ENCODE results near the gene ADAMTSL1. TPM values are rescaled to one million over a fixed set of nuclear protein-coding genes. Genes with fewer than 3 reads are reported as not detected.

The ADAMTSL1 gene
- total and polyA plus RNA-seq, 2 of the 8 experiments (the other 6 are each of a cell fraction or from before 2014, with no cell fraction given) = 0.84 to 1.1 TPM

GRCh38 chr9:18675332-18675731, 201.4 kb downstream of the ADAMTSL1 start (continued):
- TF ChIP-seq JUN (IDR thresholded peaks at IDR 0.05; ENCODE audit: low read depth, low read length) (no peak), CHD2 (IDR thresholded peaks at IDR 0.05; ENCODE audit: low read length) (no peak)

DNA sequence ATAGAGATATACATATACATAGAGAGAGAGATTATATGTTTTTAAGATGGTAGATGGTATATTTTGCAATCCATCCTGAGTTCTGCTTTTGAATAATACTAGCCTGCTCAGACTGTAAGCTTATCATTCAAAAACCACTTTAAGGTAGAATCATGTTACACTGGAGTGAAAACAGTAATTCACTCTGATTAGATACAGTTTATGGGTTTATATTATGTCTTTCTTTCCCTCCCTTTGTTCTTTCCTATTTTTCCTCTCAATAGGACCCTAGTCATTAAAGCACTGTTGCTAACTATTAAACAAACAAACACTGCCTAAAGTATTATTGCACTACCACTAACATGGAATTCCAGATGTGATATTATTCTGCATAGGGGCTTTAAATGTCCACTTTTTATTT, 202.0 kb downstream of the ADAMTSL1 start:
- H3K23ac ChIP-seq (ENCODE audit: insufficient read length) = no peak overlapping the region
- H2AFZ ChIP-seq (ENCODE audit: low read length) = no peak overlapping the region
- H3K56ac ChIP-seq (replicated peaks; ENCODE audit: insufficient read length, low read depth, low read length) = no peak overlapping the region
- no peak overlapping the region for H4K8ac ChIP-seq (ENCODE audit: extremely low read depth, insufficient read depth, low read length)
- no peak overlapping the region for H2BK15ac ChIP-seq (ENCODE audit: low read length)
- H3K79me1 ChIP-seq (ENCODE audit: low read depth, low read length) = no peaks in the 10 kb centered on the region
- no peaks in the 10 kb centered on the region for H3K79me2 ChIP-seq (ENCODE audit: control insufficient read depth in 1 of 2, insufficient read depth in 2 of 2, low read length in 2 of 2)
- no peak overlapping the region for H3K4ac ChIP-seq (replicated peaks; ENCODE audit: insufficient read length, low read depth, low read length)
- no peak overlapping the region for H2BK120ac ChIP-seq (replicated peaks; ENCODE audit: low read depth, low read length)
- FAIRE-seq = no peak
- ChIA-PET CTCF (ENCODE audit: partially characterized antibody) (no interaction called here), POLR2A (ENCODE audit: partially characterized antibody) (no interaction called here)
- H3K27ac ChIP-seq (ENCODE audit: low read depth, low read length) = no peak overlapping the region
- no peak overlapping the region for H4K5ac ChIP-seq (ENCODE audit: insufficient read length, low read depth, low read length)
- no peak overlapping the region for H2BK12ac ChIP-seq (ENCODE audit: low read depth, low read length)
- H2BK5ac ChIP-seq (ENCODE audit: low read depth, low read length) = no peak overlapping the region
- no peak overlapping the region for H3K14ac ChIP-seq (ENCODE audit: insufficient read length)
- H4K20me1 ChIP-seq (replicated peaks in 1 of 2; ENCODE audit: control insufficient read depth in 1 of 2, insufficient read depth in 2 of 2, low read length in 2 of 2) = no peaks in the 10 kb centered on the region
- no peak overlapping the region for H3K4me3 ChIP-seq (ENCODE audit: extremely low read depth in 1 of 4, insufficient read depth in 2 of 4, low read depth in 3 of 4, low read length in 4 of 4)
- H3K9me3 ChIP-seq (ENCODE audit: insufficient read depth in 2 of 2, low read depth in 1 of 2, low read length in 1 of 2) = no peaks in the 10 kb centered on the region
- H3K18ac ChIP-seq (ENCODE audit: extremely low read depth, low read length) = no peak overlapping the region
- no peak overlapping the region for H2BK20ac ChIP-seq (ENCODE audit: low read length)
- no peak overlapping the region for H4K91ac ChIP-seq (replicated peaks; ENCODE audit: insufficient read length, low read length)
- no peak overlapping the region for H3K9ac ChIP-seq (replicated peaks in 1 of 4; ENCODE audit: extremely low read depth in 1 of 4, low read depth in 3 of 4, low read length in 3 of 4)
- no peaks in the 10 kb centered on the region for H3K23me2 ChIP-seq (ENCODE audit: low read depth, low read length)
- no peak overlapping the region for H3K4me2 ChIP-seq (ENCODE audit: insufficient read depth in 1 of 2, low read depth in 2 of 2, low read length in 2 of 2)
- no peaks in the 10 kb centered on the region for H3K36me3 ChIP-seq (ENCODE audit: control insufficient read depth in 2 of 4, insufficient read depth in 4 of 4, low read length in 3 of 4)
- H2AK5ac ChIP-seq (ENCODE audit: low read depth, low read length) = no peak overlapping the region
- no peaks in the 10 kb centered on the region for H3K27me3 ChIP-seq (replicated peaks in 1 of 4; ENCODE audit: control insufficient read depth in 3 of 4, extremely low read depth in 1 of 4, insufficient read depth in 3 of 4, low read length in 3 of 4)
- H3K4me1 ChIP-seq (replicated peaks in 1 of 4; ENCODE audit: control insufficient read depth in 3 of 4, insufficient read depth in 4 of 4, low read length in 3 of 4) = no peaks in the 10 kb centered on the region
- no peak for DNase-seq (ENCODE audit: low read depth in 1 of 2, low spot score in 2 of 2)
- TF ChIP-seq CEBPB (IDR thresholded peaks at IDR 0.05; ENCODE audit: low read depth, low read length) = no peak
- no peak for TF ChIP-seq CHD1 (IDR thresholded peaks at IDR 0.05; ENCODE audit: low read depth, low read length)
- TF ChIP-seq RFX5 (IDR thresholded peaks at IDR 0.05; ENCODE audit: borderline replicate concordance, low read depth, low read length) = no peak
- no peak for TF ChIP-seq CTCF (IDR thresholded peaks at IDR 0.05; ENCODE audit: control extremely low read depth in 1 of 3, insufficient read depth in 1 of 3, low read depth in 1 of 3, low read length in 3 of 3)
- no peak for TF ChIP-seq EP300 (IDR thresholded peaks at IDR 0.05; ENCODE audit: borderline replicate concordance in 1 of 2, low read depth in 2 of 2, low read length in 2 of 2)
- no peak for TF ChIP-seq SIRT6 (IDR thresholded peaks at IDR 0.05; ENCODE audit: low read length)
- no peak for TF ChIP-seq SIX5 (IDR thresholded peaks at IDR 0.05; ENCODE audit: low read depth, low read length)
- no peak for TF ChIP-seq KDM1A (IDR thresholded peaks at IDR 0.05; ENCODE audit: borderline replicate concordance, low read length)
- TF ChIP-seq RBBP5 (IDR thresholded peaks at IDR 0.05; ENCODE audit: borderline replicate concordance, low read depth, low read length) = no peak
- no peak for TF ChIP-seq ASH2L (IDR thresholded peaks at IDR 0.05; ENCODE audit: low read length)
- TF ChIP-seq YY1 (IDR thresholded peaks at IDR 0.05; ENCODE audit: low read depth, low read length) = no peak

All from H1 (cell line).